ENCODE results near the gene HNRNPA0.
"Not testable (repeated sequence)": the region's sequence is repeated elsewhere in the genome, so short reads cannot be mapped to it uniquely, and the experiment has no call there.

HNRNPA0 gene

DNA sequence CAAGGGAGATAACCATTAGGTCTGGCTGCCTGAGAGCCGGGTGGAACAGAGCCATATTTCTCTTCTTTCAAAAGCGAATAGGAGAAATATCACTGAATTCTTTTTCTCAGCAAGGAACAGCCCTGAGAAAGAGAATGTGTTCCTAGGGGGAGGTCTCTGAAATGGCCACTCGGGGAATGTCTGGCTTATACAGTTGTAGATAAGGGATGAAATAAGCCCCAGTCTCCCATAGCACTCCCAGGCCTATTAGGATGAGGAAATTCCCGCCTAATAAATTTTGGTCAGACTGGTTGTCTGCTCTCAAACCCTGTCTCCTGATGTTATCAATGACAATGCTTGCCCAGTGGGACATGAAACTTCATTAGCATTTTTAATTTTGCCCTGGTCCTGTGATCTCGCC, 13.8 kb upstream of the HNRNPA0 start:
- not testable (repeated sequence) for H3K36me3 ChIP-seq (replicated peaks); DNase-seq (ENCODE audit: low spot score in 2 of 2); H3K27me3 ChIP-seq (ENCODE audit: low read depth); H3K4me3 ChIP-seq; H3K9me3 ChIP-seq
- in situ Hi-C loops (cut with MboI; ENCODE audit: low sequenced_read_pairs) = loop anchor here (25.0 kb wide), 1 partner anchor 369 kb away; the partner anchor contains the start of gene NME5
- peaks cover 13% of the 10 kb centered on the region for H3K4me1 ChIP-seq

DNA sequence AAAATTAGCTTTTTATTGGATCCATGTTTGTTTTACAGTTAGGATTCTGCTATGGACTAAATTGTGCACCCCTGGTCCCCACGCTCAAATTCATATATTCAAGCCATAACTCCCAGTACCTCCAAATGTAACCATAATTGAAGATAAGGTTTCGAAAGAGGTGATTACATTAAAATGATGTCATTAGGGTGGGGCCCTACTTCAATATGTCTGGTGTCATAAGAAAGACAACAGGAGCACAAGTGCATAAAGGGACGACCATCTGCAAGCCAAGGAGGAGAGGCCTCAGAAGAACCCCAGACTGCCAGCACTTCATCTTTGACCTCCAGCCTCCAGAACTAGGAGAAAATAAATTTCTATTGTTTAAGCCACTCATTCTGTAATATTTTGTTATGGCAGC, 7.4 kb upstream of the HNRNPA0 start:
- Histone ChIP-seq H3K4me1 (peaks cover 13% of the 10 kb centered on the region), H3K9me3 (0 out of 2 replicates have a peak, but pooled peaks cover 4% of the 10 kb centered on the region), H3K27me3 (ENCODE audit: low read depth) (no peaks in the 10 kb centered on the region), H3K36me3 (replicated peaks) (no peaks in the 10 kb centered on the region), H3K4me3 (no peak overlapping the region)
- in situ Hi-C loops (cut with MboI; ENCODE audit: low sequenced_read_pairs) = loop anchor here (25.0 kb wide), 1 partner anchor 376 kb away; the partner anchor contains the start of gene NME5
- no peak for DNase-seq (ENCODE audit: low spot score in 2 of 2)

DNA sequence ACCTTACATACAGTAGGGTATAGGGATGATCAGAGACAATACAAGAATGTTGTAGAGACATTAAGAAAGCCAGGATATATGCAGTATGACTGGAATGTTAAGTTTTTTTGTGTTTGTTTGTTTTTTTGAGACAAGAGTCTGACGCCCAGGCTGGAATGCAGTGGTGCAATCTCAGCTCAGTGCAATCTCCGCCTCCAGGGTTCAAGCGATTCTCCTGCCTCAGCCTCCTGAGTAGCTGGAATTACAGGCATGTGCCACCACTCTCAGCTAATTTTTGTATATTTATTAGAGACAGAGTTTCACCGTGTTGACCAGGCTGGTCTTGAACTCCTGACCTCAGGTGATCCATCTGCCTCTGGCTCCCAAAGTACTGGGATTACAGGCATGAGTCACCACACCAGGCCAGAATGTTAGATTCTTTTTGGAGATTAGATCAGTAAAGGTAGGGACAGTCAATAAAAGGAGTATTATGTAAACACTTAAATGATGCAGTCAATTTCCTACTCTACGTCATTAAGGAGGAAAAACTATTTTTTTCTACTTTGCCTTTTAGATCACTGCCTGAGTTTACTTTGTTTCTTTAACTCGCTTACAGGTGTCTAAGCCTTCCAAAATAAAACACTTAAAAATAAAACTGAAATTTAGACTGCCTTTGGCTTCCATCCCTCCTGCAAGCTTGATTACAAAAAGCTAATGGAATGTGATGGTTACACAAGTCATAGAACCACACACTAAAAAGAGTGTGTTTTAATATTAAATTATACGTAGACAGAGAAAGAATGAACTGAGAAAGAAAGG, 6.8 kb upstream of the HNRNPA0 start:
- no peaks in the 10 kb centered on the region for H3K27me3 ChIP-seq (ENCODE audit: low read depth)
- H3K9me3 ChIP-seq = 0 out of 2 replicates have a peak, but pooled peaks cover 7% of the 10 kb centered on the region
- H3K36me3 ChIP-seq (replicated peaks) = no peaks in the 10 kb centered on the region
- no peak for DNase-seq (ENCODE audit: low spot score in 2 of 2)
- H3K4me3 ChIP-seq = no peak overlapping the region
- in situ Hi-C loops (cut with MboI; ENCODE audit: low sequenced_read_pairs) = loop anchor here (25.0 kb wide), 1 partner anchor 376 kb away; the partner anchor contains the start of gene NME5
- peaks cover 13% of the 10 kb centered on the region for H3K4me1 ChIP-seq

DNA sequence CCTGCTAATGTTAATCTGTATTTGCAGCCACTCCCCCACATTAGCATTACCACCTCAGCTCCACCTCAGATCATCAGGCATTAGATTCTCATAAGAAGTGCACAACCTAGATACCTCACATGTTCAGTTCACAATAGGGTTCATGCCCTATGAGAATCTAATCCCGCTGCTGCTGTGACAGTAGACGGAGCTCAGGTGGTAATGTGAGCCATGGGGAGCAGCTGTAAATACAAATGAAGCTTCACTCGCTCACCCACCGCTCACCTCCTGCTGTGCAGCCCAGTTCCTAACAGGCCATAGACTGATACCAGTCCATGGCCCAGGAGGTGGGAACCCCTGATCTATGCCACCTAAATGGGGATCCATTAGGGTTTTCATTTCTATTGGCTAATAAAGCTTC, 6.1 kb upstream of the HNRNPA0 start:
- in situ Hi-C loops (cut with MboI; ENCODE audit: low sequenced_read_pairs) = loop anchor here (25.0 kb wide), 1 partner anchor 377 kb away; the partner anchor contains the start of gene NME5
- Histone ChIP-seq H3K4me1 (peaks cover 13% of the 10 kb centered on the region), H3K4me3 (no peak overlapping the region), H3K27me3 (ENCODE audit: low read depth) (no peaks in the 10 kb centered on the region), H3K36me3 (replicated peaks) (no peaks in the 10 kb centered on the region), H3K9me3 (0 out of 2 replicates have a peak, but pooled peaks cover 7% of the 10 kb centered on the region)
- DNase-seq (ENCODE audit: low spot score in 2 of 2) = no peak

DNA sequence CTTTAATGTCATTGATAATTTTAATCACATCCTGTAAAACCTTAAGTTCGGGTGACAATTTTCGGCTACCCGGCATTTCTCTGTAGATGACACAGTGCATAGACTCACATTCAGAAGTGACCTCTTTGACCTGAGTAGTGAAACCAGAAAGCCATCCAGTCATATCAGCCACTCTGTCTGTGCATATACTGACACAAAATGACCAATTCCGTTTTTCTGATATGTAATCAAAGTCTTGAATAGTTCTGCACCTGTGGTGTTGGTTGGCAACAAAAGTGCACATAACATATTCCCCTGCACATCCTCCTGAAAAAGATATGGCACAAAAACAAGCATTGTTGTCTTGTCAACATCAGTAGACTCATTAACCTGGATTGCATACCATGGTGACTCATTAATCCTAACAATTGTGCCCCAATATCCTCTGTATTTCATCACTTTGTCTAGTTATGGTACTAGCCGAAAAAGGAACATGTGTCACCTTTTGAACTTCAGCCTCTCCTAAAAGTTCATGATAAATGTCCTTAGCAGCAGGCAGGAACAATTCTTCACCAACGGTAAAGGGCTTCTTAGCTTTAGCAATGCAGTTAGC, 4.6 kb upstream of the HNRNPA0 start:
- Histone ChIP-seq H3K36me3 (replicated peaks) (no peaks in the 10 kb centered on the region; the same call in 1 of the 2 replicates), H3K4me1 (peaks cover 9% of the 10 kb centered on the region; the same call in 1 of the 2 replicates), H3K27me3 (ENCODE audit: low read depth) (no peaks in the 10 kb centered on the region), H3K4me3 (no peak overlapping the region), H3K9me3 (0 out of 2 replicates have a peak, but pooled peaks cover 7% of the 10 kb centered on the region)
- in situ Hi-C loops (cut with MboI; ENCODE audit: low sequenced_read_pairs) = loop anchor here (25.0 kb wide), 1 partner anchor 378 kb away; the partner anchor contains the start of gene NME5
- DNase-seq (ENCODE audit: low spot score in 2 of 2) = no peak

DNA sequence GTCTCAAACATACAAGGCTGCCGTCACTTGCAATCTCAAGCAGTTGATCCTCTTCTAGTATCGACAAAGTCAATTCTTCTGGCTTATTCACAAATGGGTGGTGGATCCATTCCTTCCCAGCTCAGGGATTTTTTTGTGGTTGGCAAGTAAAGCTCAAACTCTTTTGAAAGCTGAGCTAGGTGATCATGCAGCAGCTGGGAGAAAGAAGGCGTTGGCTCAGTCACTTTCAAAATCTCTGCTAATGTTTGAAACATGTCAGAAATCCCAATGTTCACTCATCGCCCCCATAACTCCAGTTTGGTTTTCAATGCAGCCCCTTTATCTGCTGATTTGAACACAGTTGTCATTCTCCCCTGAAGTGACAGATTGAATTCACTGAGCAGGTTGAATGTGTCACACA, 4.0 kb upstream of the HNRNPA0 start:
- in situ Hi-C loops (cut with MboI; ENCODE audit: low sequenced_read_pairs) = loop anchor here (25.0 kb wide), 1 partner anchor 379 kb away; the partner anchor contains the start of gene NME5
- Histone ChIP-seq H3K9me3 (0 out of 2 replicates have a peak, but pooled peaks cover 7% of the 10 kb centered on the region), H3K36me3 (replicated peaks) (peaks cover 6% of the 10 kb centered on the region; the same call in 1 of the 2 replicates), H3K4me3 (no peak overlapping the region), H3K4me1 (peaks cover 5% of the 10 kb centered on the region; the same call in 1 of the 2 replicates), H3K27me3 (ENCODE audit: low read depth) (no peaks in the 10 kb centered on the region)
- DNase-seq (ENCODE audit: low spot score in 2 of 2) = no peak

DNA sequence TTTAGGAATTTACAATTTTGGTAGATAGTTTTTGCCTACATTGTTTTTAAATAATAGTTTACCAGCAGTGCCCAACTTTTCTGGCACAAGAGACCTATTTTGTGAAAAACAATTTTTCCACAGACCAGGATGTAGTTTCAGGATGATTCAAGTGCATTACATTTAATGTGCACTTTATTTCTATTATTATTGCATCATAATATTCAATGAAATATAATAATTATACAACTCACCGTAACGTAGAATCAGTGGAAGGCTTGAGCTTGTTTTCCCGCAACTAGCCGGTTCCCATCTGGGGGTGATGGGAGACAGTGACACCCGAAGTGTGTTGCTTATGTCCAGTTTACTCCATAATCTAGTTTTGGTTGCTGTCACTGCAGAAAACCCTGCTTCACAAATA, 3.5 kb upstream of the HNRNPA0 start:
- H3K27me3 ChIP-seq (ENCODE audit: low read depth) = no peaks in the 10 kb centered on the region
- peaks cover 8% of the 10 kb centered on the region; the same call in 1 of the 2 replicates for H3K36me3 ChIP-seq (replicated peaks)
- H3K9me3 ChIP-seq = 0 out of 2 replicates have a peak, but pooled peaks cover 7% of the 10 kb centered on the region
- H3K4me3 ChIP-seq = no peak overlapping the region
- H3K4me1 ChIP-seq = peaks cover 5% of the 10 kb centered on the region; the same call in 1 of the 2 replicates
- no peak for DNase-seq (ENCODE audit: low spot score in 2 of 2)
- in situ Hi-C loops (cut with MboI; ENCODE audit: low sequenced_read_pairs) = loop anchor here (25.0 kb wide), 1 partner anchor 380 kb away; the partner anchor contains the start of gene NME5

DNA sequence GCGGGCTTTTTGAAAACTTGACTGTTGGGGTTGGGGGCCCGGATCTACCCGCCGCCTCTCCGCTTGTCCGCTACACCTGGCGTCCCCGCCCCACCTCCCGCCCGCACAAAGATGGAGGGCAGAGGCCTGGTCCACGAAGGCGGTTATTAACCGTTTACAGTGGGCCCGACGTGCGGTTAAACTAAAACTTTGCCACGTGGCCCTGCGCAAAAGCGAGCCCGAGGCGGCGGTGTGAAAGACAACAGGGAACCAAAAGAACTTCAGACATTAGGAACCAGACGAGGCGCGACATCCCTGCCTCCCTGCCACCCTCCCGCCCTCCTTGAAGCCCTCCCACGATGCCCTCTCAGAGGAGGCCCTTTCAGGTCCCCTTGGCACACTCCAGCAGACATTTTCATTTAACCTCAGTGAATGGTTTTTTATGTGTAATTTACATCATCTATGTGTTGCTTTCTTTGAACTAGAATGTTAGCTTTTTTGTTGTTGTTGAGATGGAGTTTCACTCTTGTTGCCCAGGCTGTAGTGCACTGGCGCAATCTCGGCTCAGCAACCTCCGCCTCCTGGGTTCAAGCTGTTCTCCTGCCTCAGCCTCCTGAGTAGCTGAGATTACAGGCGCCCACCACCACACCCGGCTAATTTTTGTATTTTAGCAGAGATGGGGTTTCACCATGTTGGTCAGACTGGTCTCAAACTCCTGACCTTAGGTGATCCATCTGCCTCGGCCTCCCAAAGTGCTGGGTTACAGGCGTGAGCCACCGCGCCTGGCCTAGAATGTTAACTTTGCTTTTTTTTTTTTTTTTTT, 999 bp upstream of the HNRNPA0 start:
- in situ Hi-C loops (cut with MboI; ENCODE audit: low sequenced_read_pairs) = loop anchor here (25.0 kb wide), 1 partner anchor 382 kb away; the partner anchor contains the start of gene NME5
- no peaks in the 10 kb centered on the region for H3K27me3 ChIP-seq (ENCODE audit: low read depth)
- H3K36me3 ChIP-seq (replicated peaks) = peaks cover 26% of the 10 kb centered on the region
- peak overlapping the region; percentile 88 for H3K4me3 ChIP-seq
- 0 out of 2 replicates have a peak, but pooled peaks cover 6% of the 10 kb centered on the region for H3K9me3 ChIP-seq
- peaks cover 5% of the 10 kb centered on the region; the same call in 1 of the 2 replicates for H3K4me1 ChIP-seq
- DNase-seq (ENCODE audit: low spot score in 2 of 2) = no peak

DNA sequence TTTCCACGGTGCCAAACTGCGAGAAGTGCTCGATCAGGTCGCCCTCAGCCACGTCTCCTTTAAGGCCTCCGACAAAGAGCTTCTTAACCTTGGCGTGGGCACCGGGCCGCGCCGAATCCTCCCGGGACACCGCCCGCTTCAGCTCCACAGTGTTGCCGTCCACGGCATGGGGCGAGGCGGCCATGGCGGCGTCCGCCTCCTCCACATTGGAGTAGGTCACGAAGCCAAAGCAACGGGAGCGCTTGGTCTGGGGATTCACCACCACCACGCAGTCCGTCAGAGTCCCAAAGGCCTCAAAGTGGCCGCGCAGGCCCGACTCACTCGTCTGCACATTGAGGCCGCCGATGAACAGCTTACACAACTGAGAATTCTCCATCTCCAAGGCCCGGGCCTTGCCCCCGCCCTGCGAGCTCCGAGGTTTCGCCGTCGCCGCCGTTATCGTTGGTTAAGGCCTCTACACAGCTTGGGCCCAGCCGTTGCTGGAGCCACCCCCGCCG, 424 bp downstream of the HNRNPA0 start:
- in situ Hi-C loops (cut with MboI; ENCODE audit: low sequenced_read_pairs) = loop anchor here (25.0 kb wide), 1 partner anchor 384 kb away; the partner anchor contains the start of gene NME5
- peaks cover 26% of the 10 kb centered on the region for H3K36me3 ChIP-seq (replicated peaks)
- H3K4me3 ChIP-seq = peak overlapping the region; percentile 88
- H3K9me3 ChIP-seq = 0 out of 2 replicates have a peak, but pooled peaks cover 3% of the 10 kb centered on the region
- no peak for DNase-seq (ENCODE audit: low spot score in 2 of 2)
- H3K4me1 ChIP-seq = peaks cover 5% of the 10 kb centered on the region; the same call in 1 of the 2 replicates
- H3K27me3 ChIP-seq (ENCODE audit: low read depth) = no peaks in the 10 kb centered on the region

DNA sequence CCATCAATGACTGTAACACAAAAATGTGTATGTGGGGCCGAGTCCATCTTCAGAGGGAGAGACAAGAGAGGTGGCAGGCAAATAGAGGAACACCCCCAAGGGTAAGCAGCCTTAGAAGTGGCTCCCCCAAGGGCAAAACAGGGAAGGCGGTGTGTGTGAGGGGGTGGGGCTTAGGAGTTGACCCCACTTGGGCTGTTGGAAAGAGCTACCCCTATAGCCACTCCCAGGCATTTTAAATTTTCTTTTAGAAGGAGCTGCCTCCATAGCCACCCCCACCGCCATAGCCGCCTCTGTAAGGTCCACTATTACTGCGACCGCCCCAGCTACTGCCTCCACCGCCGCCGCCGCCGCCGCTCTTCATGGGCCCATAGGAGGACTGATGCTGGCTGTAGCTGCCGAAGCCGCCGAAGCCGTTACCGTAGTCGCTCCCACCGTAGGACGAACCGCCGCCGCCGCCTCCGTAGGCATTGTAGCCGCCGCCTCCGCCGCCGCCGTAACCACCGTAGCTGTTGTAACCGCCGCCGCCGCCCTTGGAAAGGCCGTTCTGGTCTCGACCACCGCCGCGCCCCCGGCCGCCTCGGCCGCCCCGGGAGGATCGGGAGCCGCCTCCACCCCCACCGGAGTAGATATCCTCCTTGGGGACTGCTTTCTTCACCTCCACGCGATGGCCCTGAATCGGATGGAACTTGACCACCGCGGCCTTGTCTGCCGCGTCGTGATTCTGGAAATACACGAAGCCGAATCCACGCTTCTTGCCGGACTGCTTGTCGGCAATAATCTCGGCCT, 1.1 kb downstream of the HNRNPA0 start:
- Histone ChIP-seq H3K4me3 (peak overlapping the region; percentile 88), H3K36me3 (replicated peaks) (peaks cover 26% of the 10 kb centered on the region), H3K9me3 (0 out of 2 replicates have a peak, but pooled peaks cover 3% of the 10 kb centered on the region), H3K27me3 (ENCODE audit: low read depth) (no peaks in the 10 kb centered on the region), H3K4me1 (peaks cover 5% of the 10 kb centered on the region; the same call in 1 of the 2 replicates)
- in situ Hi-C loops (cut with MboI; ENCODE audit: low sequenced_read_pairs) = loop anchor here (25.0 kb wide), 1 partner anchor 384 kb away; the partner anchor contains the start of gene NME5
- peak; percentile 39 to 56 for DNase-seq (ENCODE audit: low spot score in 2 of 2)

DNA sequence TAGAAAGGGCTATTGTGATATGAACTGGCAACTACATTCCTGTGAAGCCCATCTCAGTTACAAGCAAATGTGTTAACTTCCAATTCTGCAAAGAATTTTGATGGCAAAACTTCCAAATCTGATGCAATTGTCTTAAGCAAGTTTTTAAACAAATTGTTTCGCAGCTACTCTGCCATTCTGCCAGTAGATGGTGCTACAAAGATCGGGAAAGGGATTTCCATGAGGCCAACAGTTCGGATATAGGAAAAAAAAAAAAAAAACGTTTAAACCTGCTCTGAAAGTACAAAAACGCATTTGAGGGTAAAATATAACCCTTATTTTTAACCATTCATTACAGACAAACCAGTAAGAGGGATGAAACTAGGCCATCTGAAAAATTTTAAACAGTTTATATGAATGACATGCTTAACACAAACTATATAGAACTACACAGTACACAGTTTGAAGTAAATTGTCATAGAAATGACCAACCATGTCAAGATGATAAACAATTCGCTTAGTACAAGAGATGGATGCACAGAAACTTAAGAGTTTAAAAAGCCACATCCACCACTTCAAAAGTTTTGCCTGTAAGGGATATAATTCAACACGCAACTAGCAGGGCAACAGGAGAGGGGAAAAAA, 2.2 kb downstream of the HNRNPA0 start:
- in situ Hi-C loops (cut with MboI; ENCODE audit: low sequenced_read_pairs) = loop anchor here (25.0 kb wide), 1 partner anchor 385 kb away; the partner anchor contains the start of gene NME5
- Histone ChIP-seq H3K4me3 (peak overlapping the region; percentile 88), H3K36me3 (replicated peaks) (peaks cover 26% of the 10 kb centered on the region), H3K27me3 (ENCODE audit: low read depth) (no peaks in the 10 kb centered on the region), H3K9me3 (0 out of 2 replicates have a peak, but pooled peaks cover 3% of the 10 kb centered on the region), H3K4me1 (peaks cover 5% of the 10 kb centered on the region; the same call in 1 of the 2 replicates)
- DNase-seq (ENCODE audit: low spot score in 2 of 2) = peak; percentile 28 to 62

All from HAP-1 (cell line).